Stimulated activated CD4-positive, alpha-beta T cell treated with anti-CD3 and anti-CD28 coated beads, Interleukin-2, amount 100 ng/mL, for 48 hours (primary cell): ENCODE measurements around the gene ANO9.
"Not testable (repeated sequence)": the region's sequence is repeated elsewhere in the genome, so short reads cannot be mapped to it uniquely, and the experiment has no call there.

Source experiments
- DNase-seq, 2 donors: peaks; one replicate each; pipeline ENCODE4 v3.0.0-alpha.2; 2020

Gene ANO9

DNA sequence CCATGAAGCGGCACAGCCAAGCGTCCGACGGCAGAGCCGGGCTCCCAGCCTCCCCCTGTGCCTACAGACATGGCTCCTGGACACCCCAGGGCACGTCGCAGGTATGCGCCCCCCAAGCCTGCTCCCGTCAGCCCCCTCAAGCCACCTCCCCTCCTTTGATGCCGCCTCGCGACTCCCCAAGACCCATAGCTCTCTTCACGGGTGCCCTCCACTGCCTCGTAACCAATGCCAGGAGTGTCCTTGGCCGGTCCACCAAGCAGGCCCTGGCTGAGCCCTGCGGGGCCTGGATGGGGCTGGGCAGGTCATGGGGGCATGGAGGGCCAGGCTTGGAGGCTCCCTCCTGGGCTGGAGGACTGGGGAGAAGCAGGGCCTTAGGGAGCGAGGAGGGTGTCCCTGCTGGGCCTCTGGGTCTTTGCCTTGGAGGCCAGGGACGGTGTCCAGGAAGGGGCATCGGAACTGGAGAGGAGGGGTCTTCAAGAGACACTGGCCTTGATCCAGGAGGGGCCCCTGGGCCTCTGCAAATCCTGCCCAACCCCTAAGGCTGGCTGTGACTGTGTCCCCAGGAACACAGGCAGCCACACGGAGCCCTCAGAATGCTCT lies 9.2 kb downstream of the ANO9 start:
- no peak for DNase-seq

DNA sequence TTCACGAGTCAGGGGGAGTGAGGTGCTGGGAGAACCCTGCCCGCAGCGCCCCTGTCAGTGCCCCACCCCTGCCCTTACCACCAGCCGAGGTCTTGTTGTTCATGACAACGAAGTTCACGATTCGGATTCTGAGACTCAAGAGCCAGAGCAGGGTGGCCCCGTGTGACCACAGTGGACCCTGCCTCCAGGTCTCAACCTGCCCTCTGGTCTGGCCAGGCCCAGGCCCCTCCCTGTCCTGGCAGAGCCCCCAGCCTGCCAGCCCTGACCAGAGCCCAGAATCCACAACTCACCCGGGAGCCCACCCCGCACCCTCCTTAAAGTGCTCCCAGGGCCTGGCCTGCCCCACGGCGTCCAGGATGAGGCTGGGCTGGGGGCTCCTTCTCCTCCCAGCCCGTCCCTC lies 9.9 kb downstream of the ANO9 start:
- DNase-seq = no peak

DNA sequence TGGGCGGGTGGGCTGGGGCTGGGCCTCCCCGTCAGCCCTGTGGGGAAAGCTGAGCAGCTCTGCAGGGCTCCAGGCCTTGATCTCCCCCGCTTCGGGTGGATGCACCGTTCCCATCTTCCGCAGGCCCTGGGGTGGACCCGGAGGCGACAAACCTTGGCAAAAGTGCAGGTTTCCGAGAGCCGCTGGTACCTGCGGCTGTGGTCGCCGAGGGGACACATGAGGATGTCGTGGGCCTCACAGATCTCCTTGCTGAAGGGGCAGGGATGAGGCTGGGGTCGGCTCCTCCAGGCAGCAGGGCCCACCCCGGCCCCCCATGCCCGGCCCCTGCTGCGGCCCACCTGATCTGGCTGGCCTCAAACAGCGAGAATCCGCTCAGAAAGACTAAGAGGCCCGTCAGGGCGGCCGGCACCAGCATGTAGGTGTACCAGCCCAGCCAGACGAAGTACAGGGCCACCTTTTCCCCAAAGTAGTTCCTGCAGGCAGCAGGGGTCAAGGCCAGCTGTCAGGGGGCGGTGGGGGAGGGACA lies 11.8 kb downstream of the ANO9 start:
- no peak for DNase-seq

DNA sequence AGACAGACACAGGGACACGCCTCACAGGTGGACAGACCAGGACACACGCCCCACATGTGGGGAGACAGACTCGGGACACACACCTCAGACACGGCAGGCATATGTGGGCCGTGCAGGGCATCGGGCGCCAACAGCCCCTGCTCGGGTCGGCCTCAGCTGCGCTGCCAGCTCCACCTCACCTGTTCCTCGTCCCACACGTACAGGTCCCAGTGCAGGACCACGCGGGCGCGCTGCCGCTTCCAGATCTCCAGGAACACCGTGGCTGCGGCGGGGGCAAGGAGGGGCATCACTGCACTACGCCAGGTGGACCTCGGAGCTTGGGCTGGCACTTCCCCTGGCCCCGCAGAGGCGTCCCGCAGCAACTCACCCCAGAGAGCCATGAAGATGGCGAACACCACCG lies 12.4 kb downstream of the ANO9 start:
- DNase-seq = no peak

DNA sequence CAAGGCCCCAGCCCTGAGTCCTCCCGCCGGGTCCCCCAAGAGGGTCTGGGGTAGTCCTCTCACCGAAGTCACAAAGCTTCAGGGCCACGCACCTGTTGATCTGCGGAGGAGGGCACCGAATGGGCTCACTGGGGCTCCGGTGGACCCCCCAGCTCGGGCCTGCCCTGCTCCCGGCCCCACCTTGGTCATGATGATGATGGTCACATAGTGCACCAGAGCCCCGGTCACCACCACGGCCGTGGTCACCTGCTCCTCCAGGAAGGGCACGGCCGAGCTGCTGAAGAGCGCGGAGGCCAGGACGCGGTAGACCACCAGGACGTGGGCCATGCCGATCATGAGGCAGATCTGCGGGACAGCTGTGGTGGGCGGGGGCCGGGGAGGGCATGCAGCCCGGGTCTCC lies 13.5 kb downstream of the ANO9 start:
- DNase-seq = no peak

DNA sequence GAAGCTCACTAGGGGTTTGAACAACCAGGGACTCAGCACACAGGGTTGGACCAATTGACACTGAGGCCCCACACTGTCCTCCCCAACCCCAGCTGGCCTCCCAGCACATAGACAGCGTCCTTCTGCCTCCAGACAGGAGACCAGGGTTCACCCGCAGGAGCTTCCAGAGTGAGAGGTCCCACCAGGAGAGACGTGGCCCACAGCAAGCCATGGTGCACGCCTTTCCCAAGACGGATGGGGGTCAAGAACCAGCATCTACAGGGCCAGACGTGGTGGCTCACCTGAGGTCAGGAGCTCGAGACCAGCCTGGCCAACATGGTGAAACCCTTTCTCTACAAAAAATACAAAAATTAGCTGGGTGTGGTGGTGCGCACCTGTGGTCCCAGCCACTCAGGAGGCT lies 15.0 kb downstream of the ANO9 start:
- DNase-seq = no peak

DNA sequence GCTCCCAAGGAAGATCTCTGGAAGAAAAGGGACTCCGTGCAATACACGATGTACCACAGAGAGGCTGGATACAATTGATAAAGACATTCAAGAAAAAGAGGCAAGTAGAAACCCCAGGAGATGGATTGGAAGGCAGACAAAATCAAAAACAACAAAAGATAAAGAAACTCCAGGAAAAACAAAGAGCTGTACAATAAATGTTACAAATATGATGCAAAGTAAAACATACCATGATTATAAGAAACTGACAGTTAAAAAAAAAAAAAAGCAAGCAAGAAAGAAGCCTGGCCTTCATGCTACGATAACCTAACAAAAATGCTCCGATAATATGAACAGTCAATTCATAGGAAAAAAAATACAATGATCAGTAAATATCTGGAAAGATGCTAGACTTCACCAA lies 16.5 kb downstream of the ANO9 start:
- DNase-seq = no peak

DNA sequence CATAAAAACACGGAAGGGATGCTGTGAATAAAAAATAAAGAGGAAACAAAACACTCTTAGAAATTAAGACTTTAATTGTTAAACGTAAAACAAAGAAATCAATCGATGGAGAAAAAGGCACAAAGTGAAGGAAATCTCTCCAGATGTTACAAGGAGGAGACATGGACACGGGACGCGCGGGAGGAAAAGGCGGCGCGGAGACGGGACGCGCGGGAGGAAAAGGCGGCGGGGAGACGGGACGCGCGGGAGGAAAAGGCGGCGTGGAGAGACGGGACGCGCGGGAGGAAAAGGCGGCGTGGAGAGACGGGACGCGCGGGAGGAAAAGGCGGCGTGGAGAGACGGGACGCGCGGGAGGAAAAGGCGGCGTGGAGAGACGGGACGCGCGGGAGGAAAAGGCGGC lies 17.0 kb downstream of the ANO9 start:
- not testable (repeated sequence) for DNase-seq

DNA sequence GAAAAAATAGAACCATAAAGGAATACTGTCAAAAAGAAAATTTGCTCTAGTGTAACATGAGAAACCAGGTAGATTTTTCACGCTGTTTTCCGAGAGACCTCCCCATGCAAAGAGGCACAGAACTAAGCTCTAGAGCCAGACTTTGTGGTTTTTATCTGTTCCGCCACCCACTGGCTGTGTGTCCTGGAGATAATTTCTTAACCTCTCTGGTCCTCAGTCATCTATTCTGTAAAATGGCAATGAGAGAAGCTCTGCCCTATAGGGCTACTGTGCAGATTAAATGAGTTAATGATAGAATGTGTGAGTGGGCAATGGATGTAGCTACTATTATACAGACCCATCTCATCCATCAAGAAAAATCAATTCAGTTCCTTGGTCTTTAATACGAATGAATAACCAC lies 17.6 kb downstream of the ANO9 start:
- no peak for DNase-seq

DNA sequence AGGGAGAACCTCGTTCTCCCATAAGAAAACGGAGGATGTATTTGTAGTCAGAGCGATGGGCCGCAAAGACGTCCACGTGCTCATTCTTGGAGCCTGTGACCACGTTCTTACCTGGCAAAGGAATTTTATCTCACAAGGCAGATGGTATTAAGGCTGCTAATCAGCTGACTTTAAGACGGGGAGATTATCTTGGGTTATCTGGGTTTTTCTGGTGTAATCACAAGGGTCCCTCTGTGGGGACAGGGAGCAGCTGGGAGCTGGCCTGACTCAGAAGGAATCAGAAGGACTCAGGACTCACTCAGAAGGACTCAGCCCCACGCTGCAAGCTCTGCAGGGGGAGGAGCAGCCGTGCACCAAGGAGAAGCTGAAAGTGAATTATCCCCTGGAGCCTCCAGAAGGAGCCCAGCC lies 19.6 kb downstream of the ANO9 start:
- no peak for DNase-seq

DNA sequence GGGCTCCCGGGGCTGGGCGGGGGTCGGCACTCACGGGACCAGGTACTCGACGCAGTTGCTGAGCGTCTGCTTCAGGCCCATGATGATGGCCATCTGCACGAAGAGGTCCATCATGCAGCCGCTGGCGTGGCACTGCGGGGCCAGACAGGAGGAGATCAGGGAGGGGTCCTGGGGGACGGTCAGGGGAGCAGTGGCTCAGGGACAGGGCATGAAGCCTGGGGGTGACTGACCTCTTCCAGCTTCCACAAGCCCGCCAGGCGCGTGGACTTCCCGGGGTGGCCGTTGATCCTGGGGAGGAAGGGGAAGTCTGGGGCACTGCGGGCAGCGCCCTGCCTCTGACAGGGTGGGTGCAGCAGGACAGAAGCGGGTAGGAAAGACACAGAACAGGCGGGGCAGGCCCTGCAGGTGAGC lies 20.9 kb downstream of the ANO9 start:
- no peak for DNase-seq

DNA sequence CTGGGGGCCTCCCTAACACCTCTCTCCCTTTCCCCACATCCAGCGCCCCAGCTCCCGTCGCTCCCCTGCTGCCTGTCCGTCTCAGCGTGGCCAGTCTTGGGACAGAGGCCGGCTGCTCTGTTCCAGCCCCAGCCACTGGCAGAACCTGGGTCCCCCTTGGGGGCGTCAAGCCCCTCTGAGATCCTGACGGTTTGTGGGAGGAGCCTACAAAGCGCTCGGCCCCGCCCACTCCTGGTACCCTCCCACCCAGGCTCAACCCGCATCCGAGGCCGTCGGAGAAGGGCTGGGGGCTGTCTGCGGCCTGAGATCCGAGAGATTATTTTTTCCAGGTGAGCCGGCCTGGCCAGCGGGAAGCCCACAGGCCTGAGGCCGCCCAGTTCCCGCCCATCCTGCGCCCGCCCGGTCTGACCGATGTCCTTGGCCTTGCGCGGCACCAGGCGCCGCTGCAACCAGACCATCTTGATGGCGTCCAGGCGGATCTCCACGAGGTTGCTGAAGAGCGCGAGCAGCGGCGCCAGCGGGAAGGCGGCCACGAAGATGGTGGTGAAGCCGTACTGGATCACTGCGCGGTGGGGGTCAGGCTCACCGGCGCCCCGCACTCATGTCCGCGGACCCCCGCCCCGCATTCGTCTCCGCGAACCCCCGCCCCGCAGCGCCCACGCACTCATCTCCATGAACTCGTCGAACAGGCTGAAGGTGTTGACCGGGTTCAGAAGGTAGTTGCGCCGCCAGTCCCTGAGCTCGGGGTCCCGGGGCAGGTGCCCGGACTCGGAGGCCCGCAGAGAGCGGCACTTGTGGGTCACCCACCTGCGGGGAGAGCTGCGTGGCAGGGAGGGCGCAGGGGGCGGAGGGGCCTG lies 21.5 kb downstream of the ANO9 start:
- no peak for DNase-seq

DNA sequence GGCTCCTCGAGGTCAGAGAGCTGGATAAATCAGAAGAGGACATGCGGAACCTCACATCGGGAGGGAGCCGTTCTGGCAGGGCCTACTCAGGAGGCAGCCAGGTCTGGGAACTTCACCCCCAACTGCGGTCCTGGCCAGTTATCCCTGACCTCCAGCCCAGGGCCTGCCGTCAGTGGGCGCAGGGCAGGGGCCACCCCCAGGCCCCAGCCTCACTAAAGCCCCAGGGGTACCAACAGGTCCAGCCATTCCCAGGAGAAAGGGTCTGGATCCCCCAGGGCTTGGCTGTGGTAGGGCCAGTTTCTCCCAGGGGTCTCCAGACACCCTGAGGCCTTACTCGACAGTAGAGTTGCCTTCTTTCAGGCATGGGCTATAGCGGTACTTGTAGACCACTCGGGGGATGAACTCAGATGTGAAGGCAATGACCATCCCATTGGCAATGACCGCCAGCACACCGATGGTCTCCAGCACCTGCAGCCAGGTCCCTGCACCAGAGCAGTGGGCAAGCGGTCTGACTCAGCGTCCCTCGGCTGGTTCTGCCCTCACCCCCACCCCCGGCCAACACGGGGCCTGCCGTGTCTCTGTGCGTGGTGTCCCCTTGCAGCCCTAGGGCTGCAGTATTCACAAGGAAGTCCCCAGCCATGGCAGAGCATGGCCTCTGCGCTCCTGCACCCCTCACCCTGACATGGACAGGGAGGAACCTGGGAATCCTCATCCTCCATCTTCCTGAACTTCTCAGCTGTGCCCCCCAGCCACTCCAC lies 22.4 kb downstream of the ANO9 start:
- no peak for DNase-seq

DNA sequence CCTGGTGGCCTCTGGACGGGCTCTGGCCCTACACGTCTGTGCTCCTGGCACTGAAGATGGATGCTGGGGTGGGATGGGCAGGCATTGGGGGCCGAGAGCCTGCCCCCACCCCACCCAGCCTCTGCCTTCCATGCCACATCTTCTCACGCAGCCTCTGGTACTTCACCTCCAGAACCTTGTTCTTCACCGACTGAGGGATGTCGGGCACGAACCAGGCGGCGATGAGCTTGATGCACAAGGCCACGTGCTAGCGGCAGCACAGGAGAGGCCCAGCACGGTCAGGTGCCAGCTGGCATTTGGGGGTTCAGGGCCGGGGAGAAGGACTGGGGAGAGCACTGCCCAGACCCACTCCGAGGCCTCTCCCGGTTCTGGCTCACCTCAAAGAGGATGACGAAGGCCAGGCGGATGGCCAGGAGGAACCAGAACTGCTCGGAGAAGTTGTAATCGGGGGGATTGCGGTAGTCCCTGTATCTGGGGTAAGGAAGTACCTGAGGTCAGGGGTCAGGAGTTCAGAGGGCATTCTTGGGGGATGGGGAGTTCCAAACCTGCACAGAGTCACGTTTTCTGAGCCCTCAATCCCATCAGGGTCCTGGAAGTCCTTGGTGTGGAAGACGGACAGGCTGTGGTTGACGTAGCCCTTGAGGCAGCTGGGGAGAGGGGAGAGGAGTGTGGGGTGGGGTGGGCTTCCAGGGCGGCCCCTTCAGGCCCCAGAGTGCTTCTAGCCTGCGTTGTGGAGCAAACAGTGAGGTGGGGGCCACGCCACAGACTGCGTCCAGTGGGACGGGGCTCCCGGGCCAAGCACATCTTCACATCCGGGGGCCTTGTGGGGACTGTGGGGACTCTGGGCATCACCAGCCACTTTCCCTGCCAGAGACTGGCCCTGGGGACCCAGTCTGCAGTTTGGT lies 23.2 kb downstream of the ANO9 start:
- no peak for DNase-seq

DNA sequence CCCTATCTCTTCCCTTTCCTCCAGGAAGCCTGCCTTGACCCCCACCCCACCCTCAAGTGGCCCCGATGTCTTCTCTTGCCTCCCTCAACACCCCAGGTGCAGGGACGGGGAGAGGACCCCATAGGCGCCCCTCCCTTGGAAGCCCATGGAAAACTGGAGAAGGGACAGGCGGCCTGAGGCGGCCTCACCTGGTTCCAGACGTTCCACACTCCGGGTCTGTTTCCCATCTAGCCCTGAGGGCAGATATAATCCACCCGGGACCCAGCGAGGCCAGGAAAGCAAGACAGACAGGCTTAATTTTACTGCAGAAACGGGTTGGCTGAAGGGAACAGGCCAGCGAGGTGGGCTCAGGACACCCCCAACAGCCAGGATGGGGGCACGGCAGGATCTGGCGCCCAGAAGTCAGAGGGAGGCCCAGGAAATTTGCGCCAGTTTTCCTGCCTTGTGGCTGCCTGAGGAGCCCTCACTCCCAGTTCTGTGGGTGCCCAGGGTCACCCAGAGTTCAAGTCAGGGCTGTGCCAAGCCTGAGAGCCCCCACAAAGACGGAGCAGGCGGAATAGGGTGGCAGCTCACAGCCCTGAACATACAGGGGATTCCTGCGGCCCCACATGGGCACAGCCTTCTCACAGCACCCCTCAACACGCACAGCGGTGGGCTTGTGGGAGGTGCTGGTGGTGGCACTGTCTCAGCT lies 24.0 kb downstream of the ANO9 start:
- DNase-seq = no peak

DNA sequence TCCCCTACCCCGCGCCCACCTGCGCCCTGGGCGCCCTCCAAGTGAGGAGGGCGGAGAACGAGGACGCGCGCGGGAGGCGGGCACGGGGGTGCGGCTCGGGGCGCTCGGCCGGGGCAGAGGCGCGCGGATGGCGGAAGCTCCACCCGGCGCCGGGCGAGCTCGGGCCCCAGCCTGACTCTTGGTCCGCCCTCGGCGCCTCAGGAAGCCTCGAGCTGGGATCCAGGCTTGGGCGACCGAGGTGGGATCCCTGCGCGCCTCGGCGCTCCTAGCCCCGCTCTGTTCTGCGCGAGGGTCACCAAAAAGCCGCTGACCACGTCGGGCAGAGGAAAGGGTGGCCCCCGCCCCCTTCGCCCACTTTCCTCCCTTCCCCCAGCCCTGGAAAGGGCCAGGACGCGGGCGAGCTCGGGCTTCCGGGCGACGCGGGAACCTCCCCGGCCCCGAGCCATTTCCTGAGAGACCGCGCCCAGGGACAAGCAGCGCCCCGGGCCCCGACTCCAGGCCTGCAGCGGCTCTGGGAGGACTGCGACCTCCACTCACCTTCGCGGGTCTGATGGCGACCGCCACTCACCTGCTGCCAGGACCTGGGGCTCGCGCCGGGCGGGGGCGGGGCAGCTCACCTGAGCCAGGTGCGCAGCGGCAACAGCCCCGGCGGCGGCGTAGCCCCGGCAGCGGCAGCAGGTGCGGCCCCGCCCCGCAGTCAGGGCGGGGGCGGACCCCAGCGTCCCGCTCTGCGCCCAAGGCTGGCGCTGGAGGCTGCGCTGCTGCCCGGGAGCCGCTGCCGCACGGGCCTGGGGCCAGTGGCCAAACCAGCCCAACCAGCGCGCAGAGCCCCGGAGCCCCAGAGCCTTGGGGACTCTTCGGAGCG lies 24.8 kb downstream of the ANO9 start:
- no peak for DNase-seq

DNA sequence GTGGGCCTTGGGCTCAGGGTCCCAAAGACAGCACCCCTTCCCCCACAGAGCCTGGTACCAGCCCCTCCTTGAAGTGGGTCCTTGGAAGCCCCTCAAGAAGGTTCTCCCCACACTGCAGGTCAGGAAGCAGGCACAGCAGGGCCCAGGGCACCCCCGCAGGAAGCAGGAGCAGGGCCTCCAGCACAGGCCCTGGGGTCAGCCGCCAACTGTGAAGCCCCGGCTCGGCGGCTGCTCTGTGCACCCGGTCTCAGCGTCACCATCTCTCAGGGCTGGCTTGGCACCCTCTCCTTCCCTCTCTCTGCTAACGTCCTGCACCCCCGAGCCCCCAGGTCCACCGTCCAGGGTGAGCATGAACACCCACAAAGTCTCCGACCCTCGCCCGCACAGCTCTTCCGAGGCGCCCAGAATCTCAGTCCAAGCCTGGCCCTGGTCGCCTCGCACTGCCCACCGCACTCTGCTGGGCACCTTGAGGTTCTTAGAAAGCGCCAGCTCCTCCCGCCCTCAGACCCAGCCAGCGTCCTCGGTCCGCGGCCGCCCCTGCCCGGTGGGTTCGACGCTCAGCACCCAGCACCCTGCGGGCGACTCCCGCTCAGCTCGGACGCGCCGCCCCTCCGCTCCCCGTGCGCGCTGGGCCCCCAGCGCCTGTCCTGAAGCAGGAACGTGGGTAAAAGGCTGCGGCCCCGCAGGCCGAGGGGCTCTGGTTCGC lies 25.6 kb downstream of the ANO9 start:
- DNase-seq = no peak

DNA sequence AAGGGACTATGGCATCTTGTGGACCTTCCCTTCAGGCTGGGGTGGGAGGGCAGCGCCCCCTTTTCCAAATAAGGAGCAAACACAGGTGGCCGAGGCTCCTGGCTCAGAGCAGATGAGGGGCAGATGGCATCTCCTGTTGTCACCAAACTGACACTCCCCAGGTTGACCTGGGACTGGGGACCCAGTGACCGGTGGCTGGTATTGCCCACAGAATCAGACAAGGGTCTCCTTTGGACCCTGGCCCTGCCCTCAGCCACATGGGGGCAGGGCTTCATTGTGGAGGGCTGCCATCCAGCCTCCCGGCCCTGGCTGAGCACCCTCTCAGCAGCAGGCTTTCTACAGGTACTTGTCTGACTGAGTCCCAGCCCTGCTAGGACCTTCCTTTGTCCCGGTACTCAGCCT lies 26.2 kb downstream of the ANO9 start:
- no peak for DNase-seq

DNA sequence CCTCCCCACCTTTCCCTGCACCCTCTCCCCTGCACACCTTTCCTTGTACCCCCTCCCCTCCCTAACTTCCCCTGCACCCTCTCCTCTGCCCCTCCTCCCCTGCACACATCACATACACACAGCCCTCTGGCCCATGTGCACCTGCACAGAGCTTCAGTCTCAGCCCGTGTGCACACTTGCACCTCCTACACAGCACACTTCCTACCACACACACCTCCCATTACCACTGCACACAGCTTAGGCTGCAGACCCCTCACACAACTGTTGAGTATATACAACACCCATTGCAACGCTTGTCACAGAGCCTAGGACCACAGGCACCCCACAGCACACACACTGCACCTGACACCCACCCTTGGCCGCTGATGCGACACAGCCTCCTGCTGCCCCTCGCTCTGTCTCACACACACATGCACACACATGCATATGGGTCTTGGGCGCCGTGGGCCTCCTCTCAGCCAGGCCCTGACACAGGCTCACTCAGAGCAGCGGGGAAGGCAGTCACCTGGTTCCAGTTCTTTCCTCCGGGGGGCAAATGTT lies 27.4 kb downstream of the ANO9 start:
- no peak for DNase-seq
